Activated CD8-positive, alpha-beta memory T cell treated with anti-CD3 and anti-CD28 coated beads, Interleukin-2, amount 10 ng/mL, durations not matched to agents 7 days and 5 days (primary cell): ENCODE results near the gene TP73. TPM values are rescaled to one million over a fixed set of nuclear protein-coding genes. Genes with fewer than 3 reads are reported as not detected.

Experiments
- ATAC-seq: fragments of 150-1000 bp; cut with Tn5 transposase; one replicate; pipeline ENCODE4 v1.10.0; 2021; ENCODE audit warnings: moderate library complexity
- CTCF ChIA-PET: fragments of 350-600 bp; sonication (Branson Sonifier 250); formaldehyde crosslinking; loops from one replicate; lab custom pipeline; 2021; ENCODE audit warnings: antibody characterized with exemption; lab: Charles Lee
- DNase-seq: peaks from one replicate; pipeline ENCODE4 v3.0.0-alpha.2; 2020
- H3K27ac Mint-ChIP-seq: one replicate; pipeline ENCODE4 v1.8.0; 2021; ENCODE audit warnings: mild to moderate bottlenecking, mixed read lengths
- H3K27me3 Mint-ChIP-seq: one replicate; pipeline ENCODE4 v1.8.0; 2021; ENCODE audit warnings: mixed read lengths
- H3K36me3 Mint-ChIP-seq: one replicate; pipeline ENCODE4 v1.8.0; 2021; ENCODE audit warnings: mild to moderate bottlenecking, mixed read lengths
- H3K4me1 Mint-ChIP-seq: one replicate; pipeline ENCODE4 v1.8.0; 2021; ENCODE audit warnings: mixed read lengths
- H3K4me3 Mint-ChIP-seq: one replicate; pipeline ENCODE4 v1.8.0; 2021; ENCODE audit warnings: mild to moderate bottlenecking, moderate library complexity, mixed read lengths
- H3K9me3 Mint-ChIP-seq: one replicate; pipeline ENCODE4 v1.8.0; 2022; ENCODE audit warnings: low read depth, mixed read lengths
- total RNA-seq, 2 experiments: library from RNA; stranded (reverse); gene quantifications; one replicate each; pipeline ENCODE4 v1.2.3, GENCODE V29; 2021

The TP73 gene
- total RNA-seq, 2 experiments from 2014 or later, result 2.1 to 15.2 TPM

GRCh38 chr1:3727825-3728776 is 75.8 kb downstream of the TP73 start:
- no peak overlapping the region for H3K27ac Mint-ChIP-seq
- CTCF ChIA-PET, result interaction anchor here (0.9 to 1.0 kb wide), 3 partner anchors 17 to 162 kb away, joined by 3 read pairs; no protein-coding TSS in a partner anchor

GRCh38 chr1:3729594-3730542 is 77.6 kb downstream of the TP73 start:
- Mint-ChIP-seq H3K9me3 (no peaks in the 10 kb centered on the region), H3K27me3 (no peaks in the 10 kb centered on the region), H3K4me1 (no peaks in the 10 kb centered on the region), H3K36me3 (no peaks in the 10 kb centered on the region), H3K27ac (no peak overlapping the region), H3K4me3 (no peak overlapping the region)
- no peak for DNase-seq
- CTCF ChIA-PET, result no interaction called here
- no peak for ATAC-seq

More at GRCh38 chr1:3727825-3728776, 75.8 kb downstream of the TP73 start:
- ATAC-seq, result no peak
- no peak for DNase-seq
- Mint-ChIP-seq H3K9me3 (no peaks in the 10 kb centered on the region), H3K4me1 (no peaks in the 10 kb centered on the region), H3K4me3 (no peak overlapping the region), H3K36me3 (no peaks in the 10 kb centered on the region), H3K27me3 (no peaks in the 10 kb centered on the region)

GRCh38 chr1:3730543-3731247 is 78.4 kb downstream of the TP73 start:
- no peak for ATAC-seq
- H3K36me3 Mint-ChIP-seq, result no peaks in the 10 kb centered on the region
- H3K27me3 Mint-ChIP-seq, result no peaks in the 10 kb centered on the region
- DNase-seq, result no peak
- H3K27ac Mint-ChIP-seq, result no peak overlapping the region
- H3K9me3 Mint-ChIP-seq, result no peaks in the 10 kb centered on the region
- CTCF ChIA-PET, result no interaction called here
- H3K4me1 Mint-ChIP-seq, result no peaks in the 10 kb centered on the region
- no peak overlapping the region for H3K4me3 Mint-ChIP-seq

- Mint-ChIP-seq H3K4me1 (no peaks in the 10 kb centered on the region), H3K27me3 (no peaks in the 10 kb centered on the region), H3K9me3 (no peaks in the 10 kb centered on the region), H3K4me3 (no peak overlapping the region), H3K36me3 (no peaks in the 10 kb centered on the region), H3K27ac (no peak overlapping the region)
- no peak for DNase-seq
- ATAC-seq, result no peak
- CTCF ChIA-PET, result no interaction called here
Measured at GRCh38 chr1:3731583-3732433, 79.5 kb downstream of the TP73 start.

GRCh38 chr1:3732434-3733093 is 80.2 kb downstream of the TP73 start:
- no peak overlapping the region for H3K27ac Mint-ChIP-seq
- DNase-seq (no peak), ATAC-seq (no peak)
- H3K36me3 Mint-ChIP-seq, result no peaks in the 10 kb centered on the region
- H3K27me3 Mint-ChIP-seq, result no peaks in the 10 kb centered on the region
- CTCF ChIA-PET, result no interaction called here
- H3K9me3 Mint-ChIP-seq, result no peaks in the 10 kb centered on the region
- H3K4me3 Mint-ChIP-seq, result no peak overlapping the region
- H3K4me1 Mint-ChIP-seq, result no peaks in the 10 kb centered on the region

GRCh38 chr1:3733094-3733882 is 81.0 kb downstream of the TP73 start:
- H3K4me3 Mint-ChIP-seq, result no peak overlapping the region
- no peaks in the 10 kb centered on the region for H3K27me3 Mint-ChIP-seq
- DNase-seq, result no peak
- H3K9me3 Mint-ChIP-seq, result no peaks in the 10 kb centered on the region
- no peak for ATAC-seq
- CTCF ChIA-PET, result no interaction called here
- H3K4me1 Mint-ChIP-seq, result no peaks in the 10 kb centered on the region
- no peak overlapping the region for H3K27ac Mint-ChIP-seq
- no peaks in the 10 kb centered on the region for H3K36me3 Mint-ChIP-seq

GRCh38 chr1:3733883-3734589 is 81.7 kb downstream of the TP73 start:
- H3K4me3 Mint-ChIP-seq, result no peak overlapping the region
- H3K4me1 Mint-ChIP-seq, result no peaks in the 10 kb centered on the region
- CTCF ChIA-PET, result interaction anchor here (0.7 kb wide), 1 partner anchor 10 kb away, joined by 3 read pairs; no protein-coding TSS in a partner anchor
- H3K27ac Mint-ChIP-seq, result no peak overlapping the region
- no peaks in the 10 kb centered on the region for H3K27me3 Mint-ChIP-seq
- no peak for DNase-seq
- H3K36me3 Mint-ChIP-seq, result no peaks in the 10 kb centered on the region
- H3K9me3 Mint-ChIP-seq, result no peaks in the 10 kb centered on the region
- ATAC-seq, result no peak

- H3K27ac Mint-ChIP-seq, result no peak overlapping the region
- no peaks in the 10 kb centered on the region for H3K27me3 Mint-ChIP-seq
- no peaks in the 10 kb centered on the region for H3K36me3 Mint-ChIP-seq
- DNase-seq, result no peak
- CTCF ChIA-PET, result interaction anchor here (0.7 kb wide), 1 partner anchor 10 kb away, joined by 3 read pairs; no protein-coding TSS in a partner anchor
- H3K4me3 Mint-ChIP-seq, result no peak overlapping the region
- ATAC-seq, result no peak
- no peaks in the 10 kb centered on the region for H3K9me3 Mint-ChIP-seq
- H3K4me1 Mint-ChIP-seq, result no peaks in the 10 kb centered on the region
Measured at GRCh38 chr1:3734602-3735001, 82.3 kb downstream of the TP73 start.

- Mint-ChIP-seq H3K9me3 (no peaks in the 10 kb centered on the region), H3K36me3 (no peaks in the 10 kb centered on the region), H3K4me3 (no peak overlapping the region), H3K27me3 (no peaks in the 10 kb centered on the region), H3K27ac (no peak overlapping the region), H3K4me1 (no peaks in the 10 kb centered on the region)
- CTCF ChIA-PET, result interaction anchor here (0.7 kb wide), 1 partner anchor 11 kb away, joined by 3 read pairs; no protein-coding TSS in a partner anchor
- DNase-seq, result no peak
- no peak for ATAC-seq
Measured at GRCh38 chr1:3735027-3735681, 82.8 kb downstream of the TP73 start.

- Mint-ChIP-seq H3K36me3 (no peaks in the 10 kb centered on the region), H3K27ac (no peak overlapping the region), H3K4me3 (no peak overlapping the region), H3K27me3 (no peaks in the 10 kb centered on the region), H3K9me3 (no peaks in the 10 kb centered on the region), H3K4me1 (no peaks in the 10 kb centered on the region)
- ATAC-seq (no peak), DNase-seq (no peak)
- CTCF ChIA-PET, result no interaction called here
Measured at GRCh38 chr1:3735688-3736087, 83.4 kb downstream of the TP73 start.
